ENCODE results near the gene CLEC4D.
"Not testable (repeated sequence)": the region's sequence is repeated elsewhere in the genome, so short reads cannot be mapped to it uniquely, and the experiment has no call there.

GRCh38 chr12:8496074-8496473, 17.2 kb upstream of the CLEC4D start:
- TF ChIP-seq CTCF (IDR thresholded peaks at IDR 0.05; ENCODE audit: low read depth, low read length); POLR2A (IDR thresholded peaks at IDR 0.05; ENCODE audit: extremely low read depth, insufficient read length): not testable (repeated sequence)

Measured in NB4 (cell line).